ENCODE data around the gene C1orf159. TPM values are rescaled to one million over a fixed set of nuclear protein-coding genes. Genes with fewer than 3 reads are reported as not detected.

C1orf159 gene
- polyA plus RNA-seq, 1 donor from 2014 or later = 31.5 TPM

DNA sequence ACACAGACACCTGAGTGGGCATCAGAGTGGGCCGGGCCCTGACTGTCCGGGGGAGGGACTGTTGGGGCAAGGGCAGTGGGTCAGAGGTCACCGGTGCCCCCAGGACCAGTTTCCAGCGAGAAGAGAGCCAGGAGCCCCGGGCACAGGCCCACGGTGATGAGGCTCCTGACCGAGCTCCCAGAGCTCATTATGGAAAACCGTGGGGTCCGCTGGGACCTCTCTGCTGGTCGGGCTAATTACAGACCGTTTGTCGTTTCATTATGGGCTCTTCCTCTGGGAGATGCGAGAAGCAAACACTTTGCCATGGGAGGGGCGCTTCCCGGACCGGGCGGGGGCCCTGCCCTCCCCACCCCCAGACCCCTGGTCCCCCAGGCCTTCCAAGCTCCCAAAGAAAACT, 45.8 kb upstream of the C1orf159 start:
- no peak overlapping the region for H3K27ac ChIP-seq (ENCODE audit: low read length)
- H3K9me2 ChIP-seq (ENCODE audit: insufficient read depth, low read length) = no peaks in the 10 kb centered on the region
- H3K4me2 ChIP-seq (ENCODE audit: low read length) = no peak overlapping the region
- H3K36me3 ChIP-seq (ENCODE audit: insufficient read depth, low read length) = no peaks in the 10 kb centered on the region
- no peaks in the 10 kb centered on the region for H4K20me1 ChIP-seq (ENCODE audit: insufficient read depth)
- TF ChIP-seq SMC3 (conservative IDR thresholded peaks at IDR 0.05; ENCODE audit: poor library complexity) = no peak
- no peak for TF ChIP-seq CTCF (IDR thresholded peaks at IDR 0.05; ENCODE audit: poor library complexity, severe bottlenecking)
- H3K79me2 ChIP-seq (replicated peaks; ENCODE audit: insufficient read depth, low read length) = no peaks in the 10 kb centered on the region
- H3K9ac ChIP-seq (ENCODE audit: low read length) = no peak overlapping the region
- no peak overlapping the region for H2AFZ ChIP-seq (ENCODE audit: low read depth, low read length)
- no peaks in the 10 kb centered on the region for H3K9me3 ChIP-seq (ENCODE audit: low read length)
- no peaks in the 10 kb centered on the region for H3F3A ChIP-seq (ENCODE audit: insufficient read depth, low read length, poor library complexity, severe bottlenecking)
- no peak overlapping the region for H3K4me3 ChIP-seq (ENCODE audit: low read length)
- H3K27me3 ChIP-seq (ENCODE audit: insufficient read depth, low read depth, low read length) = no peaks in the 10 kb centered on the region

DNA sequence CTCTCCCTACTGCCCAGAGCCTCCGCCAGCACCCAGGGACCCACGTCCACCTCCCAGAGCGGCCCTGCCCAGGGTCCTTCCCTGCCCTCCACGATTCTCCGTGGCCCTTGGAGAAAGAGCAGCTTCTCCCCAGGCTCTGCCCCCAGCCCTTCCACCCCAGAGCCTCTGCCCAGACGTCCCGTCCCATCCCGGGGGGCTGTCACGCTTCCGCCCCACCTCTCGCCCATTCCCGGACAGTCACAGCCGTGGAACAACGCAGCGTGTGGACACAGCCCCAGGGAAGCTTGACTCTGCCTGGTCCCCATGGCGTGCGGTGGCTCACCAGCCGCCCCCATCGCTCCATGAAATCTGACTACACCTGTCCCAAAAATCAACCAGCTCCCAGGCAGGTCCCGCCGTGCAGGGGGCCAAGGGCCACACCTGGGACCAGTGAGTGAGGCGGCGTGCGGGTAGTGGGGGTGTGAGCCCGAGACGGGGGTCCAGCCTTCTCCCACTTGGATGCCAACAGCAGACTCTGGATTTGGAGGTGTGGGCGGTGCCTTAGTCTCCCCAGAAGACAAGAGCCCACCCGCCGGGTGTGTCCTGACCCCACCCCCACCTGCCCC, 45.3 kb upstream of the C1orf159 start:
- Histone ChIP-seq H3K9me2 (ENCODE audit: insufficient read depth, low read length) (no peaks in the 10 kb centered on the region), H3K27me3 (ENCODE audit: insufficient read depth, low read depth, low read length) (no peaks in the 10 kb centered on the region), H3F3A (ENCODE audit: insufficient read depth, low read length, poor library complexity, severe bottlenecking) (no peaks in the 10 kb centered on the region), H3K9ac (ENCODE audit: low read length) (no peak overlapping the region), H3K4me2 (ENCODE audit: low read length) (no peak overlapping the region), H2AFZ (ENCODE audit: low read depth, low read length) (no peak overlapping the region), H3K9me3 (ENCODE audit: low read length) (no peaks in the 10 kb centered on the region), H3K79me2 (replicated peaks; ENCODE audit: insufficient read depth, low read length) (no peaks in the 10 kb centered on the region), H3K4me3 (ENCODE audit: low read length) (no peak overlapping the region), H4K20me1 (ENCODE audit: insufficient read depth) (no peaks in the 10 kb centered on the region), H3K36me3 (ENCODE audit: insufficient read depth, low read length) (no peaks in the 10 kb centered on the region), H3K27ac (ENCODE audit: low read length) (no peak overlapping the region)
- no peak for TF ChIP-seq EP300 (conservative IDR thresholded peaks at IDR 0.05; ENCODE audit: poor library complexity, severe bottlenecking)
- TF ChIP-seq, protein P1, sequence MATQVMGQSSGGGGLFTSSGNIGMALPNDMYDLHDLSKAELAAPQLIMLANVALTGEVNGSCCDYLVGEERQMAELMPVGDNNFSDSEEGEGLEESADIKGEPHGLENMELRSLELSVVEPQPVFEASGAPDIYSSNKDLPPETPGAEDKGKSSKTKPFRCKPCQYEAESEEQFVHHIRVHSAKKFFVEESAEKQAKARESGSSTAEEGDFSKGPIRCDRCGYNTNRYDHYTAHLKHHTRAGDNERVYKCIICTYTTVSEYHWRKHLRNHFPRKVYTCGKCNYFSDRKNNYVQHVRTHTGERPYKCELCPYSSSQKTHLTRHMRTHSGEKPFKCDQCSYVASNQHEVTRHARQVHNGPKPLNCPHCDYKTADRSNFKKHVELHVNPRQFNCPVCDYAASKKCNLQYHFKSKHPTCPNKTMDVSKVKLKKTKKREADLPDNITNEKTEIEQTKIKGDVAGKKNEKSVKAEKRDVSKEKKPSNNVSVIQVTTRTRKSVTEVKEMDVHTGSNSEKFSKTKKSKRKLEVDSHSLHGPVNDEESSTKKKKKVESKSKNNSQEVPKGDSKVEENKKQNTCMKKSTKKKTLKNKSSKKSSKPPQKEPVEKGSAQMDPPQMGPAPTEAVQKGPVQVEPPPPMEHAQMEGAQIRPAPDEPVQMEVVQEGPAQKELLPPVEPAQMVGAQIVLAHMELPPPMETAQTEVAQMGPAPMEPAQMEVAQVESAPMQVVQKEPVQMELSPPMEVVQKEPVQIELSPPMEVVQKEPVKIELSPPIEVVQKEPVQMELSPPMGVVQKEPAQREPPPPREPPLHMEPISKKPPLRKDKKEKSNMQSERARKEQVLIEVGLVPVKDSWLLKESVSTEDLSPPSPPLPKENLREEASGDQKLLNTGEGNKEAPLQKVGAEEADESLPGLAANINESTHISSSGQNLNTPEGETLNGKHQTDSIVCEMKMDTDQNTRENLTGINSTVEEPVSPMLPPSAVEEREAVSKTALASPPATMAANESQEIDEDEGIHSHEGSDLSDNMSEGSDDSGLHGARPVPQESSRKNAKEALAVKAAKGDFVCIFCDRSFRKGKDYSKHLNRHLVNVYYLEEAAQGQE (IDR thresholded peaks at IDR 0.05; ENCODE audit: borderline replicate concordance) = no peak
- TF ChIP-seq RAD21 (conservative IDR thresholded peaks at IDR 0.05) = no peak
- TF ChIP-seq SMC3 (conservative IDR thresholded peaks at IDR 0.05; ENCODE audit: poor library complexity) = no peak
- no peak for TF ChIP-seq POLR2AphosphoS5 (IDR thresholded peaks at IDR 0.05)
- TF ChIP-seq TAF1 (IDR thresholded peaks at IDR 0.05; ENCODE audit: low read depth) = no peak
- no peak for TF ChIP-seq CTCF (IDR thresholded peaks at IDR 0.05; ENCODE audit: poor library complexity, severe bottlenecking)

All from neural cell (in vitro differentiated cells).